GM11168 (cell line): Measurements from ENCODE around the gene VPS13D.
"Not testable (repeated sequence)": the region's sequence is repeated elsewhere in the genome, so short reads cannot be mapped to it uniquely, and the experiment has no call there.

Experiments
- in situ Hi-C: fragments of 300-500 bp; cut with MboI; formaldehyde crosslinking; loops from one replicate; pipeline ENCODE4 v1.12.0; 2022; ENCODE audit warnings: low sequenced_read_pairs; ENCODE audit not compliant: unreplicated experiment

Gene VPS13D

GRCh38 chr1:12358499-12358898 is 128.7 kb downstream of the VPS13D start:
- in situ Hi-C loops, result no loop called here

DNA sequence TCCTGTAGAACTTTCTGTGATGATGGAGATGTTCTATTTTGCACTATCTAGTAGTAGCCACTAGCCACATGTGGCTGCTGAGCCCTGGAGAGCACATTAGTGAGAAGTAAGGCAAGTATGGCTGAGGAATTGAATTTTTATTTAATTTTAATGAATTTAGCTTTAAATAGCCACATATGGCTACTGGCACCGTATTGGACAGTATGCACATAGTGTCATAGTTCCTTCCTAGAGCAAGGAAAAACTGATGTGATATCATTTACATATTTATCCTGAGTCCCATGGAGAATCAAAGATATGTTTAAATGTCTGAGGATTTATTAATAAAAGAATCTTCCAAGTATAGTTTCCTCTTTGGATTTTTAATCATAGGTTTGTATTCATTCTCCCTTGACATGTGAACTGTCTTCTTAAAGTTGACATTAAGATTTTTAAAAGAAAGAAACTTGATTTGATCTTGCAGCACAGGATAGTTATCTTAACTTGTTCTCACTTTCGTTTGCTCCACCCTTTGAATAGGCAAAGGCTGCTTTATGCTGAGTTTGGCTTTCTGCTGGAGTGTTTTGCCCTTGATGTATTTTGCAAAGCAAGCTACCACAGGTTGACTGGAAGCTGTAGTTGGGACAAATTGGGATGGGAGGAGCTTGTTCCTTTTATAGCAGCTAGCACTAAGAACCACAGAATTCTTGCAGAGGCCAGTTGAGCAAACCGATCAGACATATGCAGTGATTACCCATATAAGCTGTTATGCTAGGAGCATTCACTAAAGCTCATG is 129.7 kb downstream of the VPS13D start:
- in situ Hi-C loops, result no loop called here

DNA sequence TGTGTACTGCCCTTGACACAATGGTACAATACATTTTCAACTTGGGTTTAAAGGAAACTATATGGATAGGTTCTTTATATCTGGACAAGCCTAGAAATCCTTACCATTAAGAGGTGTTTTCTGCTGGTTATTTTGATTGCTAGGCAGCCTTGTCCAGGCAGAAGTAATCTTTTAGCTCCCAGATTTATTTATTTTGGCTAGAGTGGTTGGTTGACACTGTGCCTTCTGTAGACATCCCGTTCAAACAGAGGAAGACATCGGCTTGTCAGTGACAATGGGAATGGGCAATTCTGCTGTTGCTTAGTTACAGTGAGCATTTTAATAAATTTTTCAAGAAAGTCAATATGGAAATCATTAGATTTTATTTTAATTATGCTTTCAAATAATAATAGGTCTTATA is 138.8 kb downstream of the VPS13D start:
- in situ Hi-C loops, result no loop called here

GRCh38 chr1:12369258-12369657 is 139.4 kb downstream of the VPS13D start:
- in situ Hi-C loops, result no loop called here

- in situ Hi-C loops, result no loop called here
Measured at GRCh38 chr1:12370333-12370975, 140.6 kb downstream of the VPS13D start.

DNA sequence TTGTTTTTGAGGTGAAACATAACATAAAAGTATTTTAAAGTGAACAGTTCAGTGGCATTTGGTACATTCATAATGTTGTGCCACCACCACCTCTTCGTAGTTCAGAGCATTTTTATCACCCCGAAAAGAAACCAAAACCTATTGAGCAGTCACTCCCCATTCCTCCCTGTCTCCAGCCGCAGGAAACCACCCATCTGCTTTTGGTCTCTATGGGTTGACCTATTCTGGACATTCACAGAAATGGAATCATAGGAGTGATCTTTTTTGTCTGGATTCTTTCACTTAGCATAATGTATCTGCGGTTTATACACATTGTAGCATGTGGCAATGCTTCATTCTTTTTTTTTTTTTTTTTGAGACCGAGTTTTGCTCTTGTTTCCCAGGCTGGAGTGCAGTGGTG is 141.2 kb downstream of the VPS13D start:
- in situ Hi-C loops, result no loop called here

DNA sequence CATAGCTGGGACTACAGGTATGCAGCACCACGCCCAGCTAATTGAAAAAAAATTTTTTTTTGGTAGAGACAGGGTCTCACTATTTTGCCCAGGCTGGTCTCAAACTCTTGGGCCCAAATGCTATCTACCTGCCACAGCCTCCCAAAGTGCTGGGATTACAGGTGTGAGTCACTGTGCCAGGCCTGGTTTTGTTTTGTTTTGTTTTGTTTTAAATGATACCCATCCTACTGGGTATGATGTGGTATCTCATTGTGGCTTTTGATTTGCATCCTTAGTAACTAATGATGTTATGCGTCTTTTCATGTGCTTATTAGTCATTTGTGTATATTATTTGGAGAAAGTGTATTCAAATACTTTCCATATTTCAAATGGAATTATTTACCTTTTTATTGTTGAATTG is 142.3 kb downstream of the VPS13D start:
- in situ Hi-C loops, result no loop called here

- in situ Hi-C loops, result no loop called here
Measured at GRCh38 chr1:12372761-12373160, 142.9 kb downstream of the VPS13D start.

DNA sequence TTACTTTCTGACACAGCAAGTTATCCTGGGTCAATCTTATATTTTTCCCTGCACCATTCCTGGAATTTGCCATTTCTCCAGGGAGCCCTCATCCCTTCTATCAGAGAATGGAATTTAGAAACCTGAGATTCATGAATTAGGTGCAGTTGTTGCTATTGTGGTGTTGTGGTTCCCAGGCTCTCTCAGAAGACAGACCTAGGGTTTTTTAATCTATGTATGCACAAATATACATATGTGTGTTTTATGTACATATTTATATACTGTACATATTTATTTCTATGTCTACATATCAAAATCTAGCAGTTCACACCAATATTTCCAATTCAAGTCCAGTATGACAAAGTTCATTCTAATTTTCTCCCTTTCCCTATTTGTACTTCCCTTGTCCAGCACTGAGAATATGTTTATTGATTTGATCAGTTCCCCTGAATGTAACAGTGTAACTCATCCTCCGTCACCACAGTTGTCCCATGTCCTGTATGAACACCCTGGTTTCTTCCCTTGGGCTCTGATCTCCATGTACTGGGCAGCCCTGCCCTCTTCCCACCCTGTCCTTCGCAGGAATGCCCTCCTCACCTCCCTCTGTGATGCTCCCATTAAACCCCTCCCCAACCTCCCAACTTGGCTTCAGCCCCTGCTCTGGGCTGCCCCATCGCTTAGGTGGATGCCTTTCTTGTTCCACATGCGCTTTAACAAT is 145.5 kb downstream of the VPS13D start:
- in situ Hi-C loops, result no loop called here

GRCh38 chr1:12376236-12377045 is 146.6 kb downstream of the VPS13D start:
- in situ Hi-C loops, result no loop called here

DNA sequence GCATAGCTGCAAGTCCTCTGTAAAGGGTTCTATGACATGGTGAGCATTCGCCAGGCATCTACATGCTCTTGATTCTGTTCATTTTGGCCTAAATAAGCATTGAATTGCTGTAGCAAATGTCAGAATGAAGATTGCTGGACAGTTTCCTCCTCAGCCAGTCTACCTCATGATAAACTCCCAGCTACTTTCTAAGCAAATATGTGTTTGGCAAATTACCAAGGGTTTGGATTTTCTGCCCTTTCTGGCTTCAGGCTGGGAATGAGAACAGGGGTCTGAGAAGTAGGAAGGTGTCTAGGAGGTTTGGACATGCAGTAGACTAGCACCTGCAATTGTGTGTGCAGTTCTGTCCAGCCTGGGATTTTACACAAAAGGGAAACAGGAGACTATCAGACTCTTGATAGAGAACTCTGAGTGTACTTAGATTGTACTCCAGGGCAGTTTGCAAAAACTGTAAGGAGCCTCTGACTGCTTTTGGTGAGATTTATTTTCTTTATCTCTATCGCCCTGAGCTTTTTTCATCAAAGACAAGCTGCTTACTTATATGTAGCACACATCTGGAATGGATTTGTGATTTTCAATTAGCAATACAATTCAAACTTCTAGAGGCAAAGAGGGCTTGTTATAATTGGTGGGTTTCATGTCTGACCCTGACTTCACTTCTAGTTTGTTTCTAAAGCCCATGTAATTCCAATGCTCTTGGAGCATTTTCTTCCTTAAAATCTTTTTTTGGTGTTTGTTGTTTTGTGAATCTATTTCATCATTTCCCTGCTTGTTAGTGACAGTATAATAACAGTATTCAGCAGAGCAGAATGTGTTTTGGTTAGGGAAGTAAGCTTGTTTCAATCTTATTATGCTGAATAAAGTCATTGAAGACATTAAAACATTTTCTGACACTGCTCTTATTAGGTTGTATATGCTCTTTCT is 150.8 kb downstream of the VPS13D start:
- in situ Hi-C loops, result no loop called here

DNA sequence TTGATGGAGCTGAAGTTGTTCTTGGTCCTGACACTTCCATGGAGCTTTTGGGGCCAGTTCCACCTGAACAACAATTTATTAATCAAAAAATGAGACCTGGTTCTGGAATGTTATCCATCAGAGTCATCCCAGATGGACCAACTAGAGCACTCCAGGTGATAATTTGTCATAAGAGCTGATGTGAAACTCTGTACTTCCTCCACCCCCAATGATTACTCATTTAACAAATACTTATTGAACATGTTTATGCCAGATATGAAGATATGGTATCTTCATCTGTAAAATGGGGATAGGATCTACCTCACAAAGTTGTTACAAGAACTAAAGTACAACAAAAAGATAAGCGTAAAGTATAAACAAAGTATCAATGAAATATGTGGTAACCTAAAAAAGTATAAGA is 153.2 kb downstream of the VPS13D start:
- in situ Hi-C loops, result no loop called here

DNA sequence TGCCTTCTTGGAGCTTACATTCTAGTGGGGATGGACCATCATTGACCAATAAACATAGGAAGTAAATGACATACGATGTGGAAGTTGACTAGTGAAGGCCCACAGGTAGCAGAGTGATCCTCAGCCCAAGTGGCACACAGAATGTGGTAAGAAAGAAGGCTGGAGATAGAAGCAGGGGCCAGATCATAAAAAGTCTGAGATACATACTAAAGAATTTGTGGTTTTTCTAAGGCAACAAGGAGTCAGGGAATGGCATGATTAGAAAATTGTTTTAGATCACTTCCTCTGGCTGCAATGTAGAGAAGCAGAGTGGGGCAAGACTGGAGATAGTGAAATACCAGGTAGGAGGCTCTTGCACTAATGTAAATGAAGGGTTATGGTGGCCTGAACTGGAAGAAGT is 154.0 kb downstream of the VPS13D start:
- in situ Hi-C loops, result no loop called here

- in situ Hi-C loops, result no loop called here
Measured at GRCh38 chr1:12384836-12385456, 155.1 kb downstream of the VPS13D start.

DNA sequence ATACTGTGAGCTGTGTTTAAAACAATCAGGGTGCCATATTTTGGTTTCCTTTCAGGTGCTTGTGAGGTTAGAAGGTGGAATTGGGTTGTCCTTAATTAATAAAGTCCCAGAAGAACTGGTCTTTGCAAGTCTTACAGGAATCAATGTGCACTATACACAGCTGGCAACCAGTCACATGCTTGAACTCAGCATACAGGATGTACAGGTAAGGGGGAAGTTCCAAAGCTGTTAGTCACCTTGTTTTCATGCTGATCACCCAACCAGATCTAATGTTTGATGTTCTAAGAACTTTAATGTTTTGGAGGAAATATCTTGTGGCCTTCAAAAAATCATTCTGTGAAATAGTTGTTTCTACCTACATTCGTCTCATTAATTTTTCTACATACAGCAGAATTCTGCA is 156.3 kb downstream of the VPS13D start:
- in situ Hi-C loops, result no loop called here

GRCh38 chr1:12387641-12388040 is 157.8 kb downstream of the VPS13D start:
- in situ Hi-C loops, result no loop called here

GRCh38 chr1:12390296-12390695 is 160.5 kb downstream of the VPS13D start:
- in situ Hi-C loops, result not testable (repeated sequence)

- in situ Hi-C loops, result no loop called here
Measured at GRCh38 chr1:12397462-12398450, 167.9 kb downstream of the VPS13D start.
